ENCODE data around the gene FSTL4. TPM values are rescaled to one million over a fixed set of nuclear protein-coding genes. Genes with fewer than 3 reads are reported as not detected.

Gene FSTL4
- total RNA-seq, 6 donors from 2014 or later, result 0.49 to 4.6 (median 1.1) TPM

DNA sequence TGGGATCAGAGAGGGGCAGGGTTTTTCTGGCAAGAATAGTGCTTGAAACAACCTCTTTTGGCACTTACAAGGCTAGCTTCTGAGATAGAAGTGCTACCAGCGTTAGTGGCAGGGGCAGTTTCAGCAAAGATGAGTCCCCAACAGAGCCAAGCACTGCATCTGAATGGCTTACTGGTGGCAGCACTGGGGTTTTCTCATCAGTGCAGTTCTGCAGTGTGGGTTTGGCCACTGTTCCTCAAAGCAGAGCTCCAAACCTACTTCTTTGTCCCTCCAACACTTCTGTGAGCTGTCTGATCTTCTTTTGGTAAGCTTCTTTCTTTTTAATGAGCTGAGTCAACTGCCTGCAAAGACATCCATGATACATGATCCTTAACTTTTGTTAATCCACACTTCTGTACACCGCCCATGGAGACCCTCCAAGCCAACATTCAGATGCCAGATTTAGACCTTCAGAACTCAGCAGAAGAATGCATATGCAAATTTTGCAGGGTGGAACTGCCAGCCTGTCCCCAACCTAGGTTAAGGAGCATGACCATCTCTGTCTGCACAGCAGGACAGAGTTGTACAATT lies 29.9 kb upstream of the FSTL4 start:
- Histone ChIP-seq H3K27ac (no peak overlapping the region), H3K36me3 (no peaks in the 10 kb centered on the region), H3K27me3 (no peaks in the 10 kb centered on the region), H3K4me3 (no peak overlapping the region), H3K4me1 (no peaks in the 10 kb centered on the region), H3K9me3 (no peaks in the 10 kb centered on the region)
- no peak for DNase-seq
- 69 to 77% methylated on average over 2 of the region's 2 CpGs for WGBS, 2 donors
- no peak for ATAC-seq (ENCODE audit: low FRiP score in 2 of 2)
- TF ChIP-seq POLR2AphosphoS5 (IDR thresholded peaks at IDR 0.05) (no peak), EP300 (IDR thresholded peaks at IDR 0.05) (no peak), POLR2A (IDR thresholded peaks at IDR 0.05) (no peak)
- TF ChIP-seq, protein P1, sequence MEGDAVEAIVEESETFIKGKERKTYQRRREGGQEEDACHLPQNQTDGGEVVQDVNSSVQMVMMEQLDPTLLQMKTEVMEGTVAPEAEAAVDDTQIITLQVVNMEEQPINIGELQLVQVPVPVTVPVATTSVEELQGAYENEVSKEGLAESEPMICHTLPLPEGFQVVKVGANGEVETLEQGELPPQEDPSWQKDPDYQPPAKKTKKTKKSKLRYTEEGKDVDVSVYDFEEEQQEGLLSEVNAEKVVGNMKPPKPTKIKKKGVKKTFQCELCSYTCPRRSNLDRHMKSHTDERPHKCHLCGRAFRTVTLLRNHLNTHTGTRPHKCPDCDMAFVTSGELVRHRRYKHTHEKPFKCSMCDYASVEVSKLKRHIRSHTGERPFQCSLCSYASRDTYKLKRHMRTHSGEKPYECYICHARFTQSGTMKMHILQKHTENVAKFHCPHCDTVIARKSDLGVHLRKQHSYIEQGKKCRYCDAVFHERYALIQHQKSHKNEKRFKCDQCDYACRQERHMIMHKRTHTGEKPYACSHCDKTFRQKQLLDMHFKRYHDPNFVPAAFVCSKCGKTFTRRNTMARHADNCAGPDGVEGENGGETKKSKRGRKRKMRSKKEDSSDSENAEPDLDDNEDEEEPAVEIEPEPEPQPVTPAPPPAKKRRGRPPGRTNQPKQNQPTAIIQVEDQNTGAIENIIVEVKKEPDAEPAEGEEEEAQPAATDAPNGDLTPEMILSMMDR (IDR thresholded peaks at IDR 0.05), result no peak

DNA sequence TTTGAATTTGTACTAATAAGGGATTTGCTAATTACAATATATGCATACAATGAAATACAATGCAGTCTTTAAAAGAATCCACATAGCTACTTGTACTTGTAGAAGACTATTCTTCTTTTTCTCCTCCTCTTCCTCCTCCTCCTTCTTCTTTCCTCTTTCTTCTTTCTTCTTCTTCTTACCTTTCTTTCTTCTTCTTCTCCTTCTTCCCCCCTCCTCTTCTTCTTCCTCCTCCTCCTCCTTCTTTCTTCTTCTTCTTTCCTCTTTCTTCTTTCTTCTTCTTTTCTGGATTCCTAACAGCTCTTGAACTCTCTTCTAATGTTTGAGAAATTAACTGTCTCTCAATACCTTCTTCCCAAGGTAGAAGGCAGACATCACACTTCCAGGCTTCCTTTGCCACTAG lies 29.3 kb upstream of the FSTL4 start:
- Histone ChIP-seq H3K27me3 (no peaks in the 10 kb centered on the region), H3K27ac (no peak overlapping the region), H3K4me1 (no peaks in the 10 kb centered on the region), H3K36me3 (no peaks in the 10 kb centered on the region), H3K4me3 (no peak overlapping the region), H3K9me3 (no peaks in the 10 kb centered on the region)
- no peak for TF ChIP-seq POLR2A (IDR thresholded peaks at IDR 0.05)
- TF ChIP-seq EP300 (IDR thresholded peaks at IDR 0.05), result no peak
- TF ChIP-seq, protein P1 (IDR thresholded peaks at IDR 0.05), result no peak
- no peak for TF ChIP-seq POLR2AphosphoS5 (IDR thresholded peaks at IDR 0.05)
- ATAC-seq (ENCODE audit: low FRiP score in 2 of 2) (no peak), DNase-seq (no peak)

- TF ChIP-seq POLR2A (IDR thresholded peaks at IDR 0.05) (no peak), POLR2AphosphoS5 (IDR thresholded peaks at IDR 0.05) (no peak), EP300 (IDR thresholded peaks at IDR 0.05) (no peak)
- TF ChIP-seq, protein P1 (IDR thresholded peaks at IDR 0.05), result no peak
- no peaks in the 10 kb centered on the region for H3K9me3 ChIP-seq
Observed at GRCh38 chr5:133639850-133640528, 27.6 kb upstream of the FSTL4 start.

DNA sequence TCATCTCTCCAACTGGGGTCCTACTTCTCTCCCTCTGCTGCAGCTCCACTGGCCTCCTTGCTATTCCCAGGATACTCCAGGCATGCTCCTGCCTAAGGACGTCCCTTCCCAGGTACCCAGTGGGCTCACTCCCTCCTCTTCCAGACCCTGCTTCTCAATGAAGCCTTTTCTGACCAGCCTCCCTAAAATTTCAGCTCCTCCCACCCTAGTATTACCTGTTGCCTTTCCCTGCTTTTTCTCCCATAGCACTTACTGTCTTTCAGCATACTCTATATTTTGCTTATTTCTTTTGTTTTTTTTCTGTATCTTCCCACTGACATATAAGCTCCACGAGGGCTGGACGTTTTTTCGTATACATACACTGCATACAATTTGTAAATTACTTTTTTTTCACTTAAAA lies 26.1 kb upstream of the FSTL4 start:
- WGBS, 2 donors, result 48 to 56% methylated on average over 4 of the region's 4 CpGs
- Histone ChIP-seq H3K27ac (no peak overlapping the region), H3K4me1 (no peaks in the 10 kb centered on the region), H3K9me3 (no peaks in the 10 kb centered on the region), H3K27me3 (no peaks in the 10 kb centered on the region), H3K36me3 (no peaks in the 10 kb centered on the region), H3K4me3 (no peak overlapping the region)
- ATAC-seq (ENCODE audit: low FRiP score in 2 of 2) (no peak), DNase-seq (no peak)
- no peak for TF ChIP-seq EP300 (IDR thresholded peaks at IDR 0.05)
- TF ChIP-seq POLR2A (IDR thresholded peaks at IDR 0.05), result no peak
- TF ChIP-seq, protein P1 (IDR thresholded peaks at IDR 0.05), result no peak
- TF ChIP-seq POLR2AphosphoS5 (IDR thresholded peaks at IDR 0.05), result no peak

More at GRCh38 chr5:133639850-133640528, 27.6 kb upstream of the FSTL4 start:
- Histone ChIP-seq H3K27me3 (no peaks in the 10 kb centered on the region), H3K4me3 (no peak overlapping the region), H3K4me1 (no peaks in the 10 kb centered on the region), H3K36me3 (no peaks in the 10 kb centered on the region), H3K27ac (no peak overlapping the region)
- 69 to 75% methylated on average over 3 to 4 of the region's 4 CpGs for WGBS, 2 donors
- no peak for ATAC-seq (ENCODE audit: low FRiP score in 2 of 2)
- no peak for DNase-seq

GRCh38 chr5:133637206-133637605 lies 24.9 kb upstream of the FSTL4 start:
- no peak overlapping the region for H3K27ac ChIP-seq
- H3K9me3 ChIP-seq, result no peaks in the 10 kb centered on the region
- no peaks in the 10 kb centered on the region for H3K36me3 ChIP-seq
- DNase-seq, result no peak
- no peaks in the 10 kb centered on the region for H3K4me1 ChIP-seq
- no peak for ATAC-seq (ENCODE audit: low FRiP score in 2 of 2)
- 58 to 70% methylated on average over 2 of the region's 2 CpGs for WGBS, 2 donors
- no peak for TF ChIP-seq POLR2AphosphoS5 (IDR thresholded peaks at IDR 0.05)
- TF ChIP-seq EP300 (IDR thresholded peaks at IDR 0.05), result no peak
- TF ChIP-seq POLR2A (IDR thresholded peaks at IDR 0.05), result no peak
- TF ChIP-seq, protein P1 (IDR thresholded peaks at IDR 0.05), result no peak
- no peak overlapping the region for H3K4me3 ChIP-seq
- no peaks in the 10 kb centered on the region for H3K27me3 ChIP-seq

Measured in upper lobe of left lung (tissue), 6 donors.